ENCODE results near the gene LEPR.
A peak's percentile ranks its signal among the peaks of the same experiment; 100 is the strongest.

LEPR gene

GRCh38 chr1:65386439-65386838, 34.0 kb upstream of the LEPR start:
- no peak overlapping the region for H3K4me3 ChIP-seq (ENCODE audit: low read depth, low read length)
- DNase-seq (ENCODE audit: low read depth): no peak
- TF ChIP-seq CTCF (conservative IDR thresholded peaks at IDR 0.05; ENCODE audit: low read depth, low read length): no peak

- DNase-seq (ENCODE audit: low read depth): no peak
- no peak overlapping the region for H3K4me3 ChIP-seq (ENCODE audit: low read depth, low read length)
- no peak for TF ChIP-seq CTCF (conservative IDR thresholded peaks at IDR 0.05; ENCODE audit: low read depth, low read length)
Observed at GRCh38 chr1:65387821-65388220, 32.6 kb upstream of the LEPR start.

- peak; percentile 5 for DNase-seq (ENCODE audit: low read depth)
- H3K4me3 ChIP-seq (ENCODE audit: low read depth, low read length): no peak overlapping the region
- no peak for TF ChIP-seq CTCF (conservative IDR thresholded peaks at IDR 0.05; ENCODE audit: low read depth, low read length)
Observed at GRCh38 chr1:65388908-65389695, 31.4 kb upstream of the LEPR start.

GRCh38 chr1:65392497-65392896, 28.0 kb upstream of the LEPR start:
- no peak for TF ChIP-seq CTCF (conservative IDR thresholded peaks at IDR 0.05; ENCODE audit: low read depth, low read length)
- no peak for DNase-seq (ENCODE audit: low read depth)

GRCh38 chr1:65393347-65393746, 27.1 kb upstream of the LEPR start:
- peak; percentile 49 for DNase-seq (ENCODE audit: low read depth)
- TF ChIP-seq CTCF (conservative IDR thresholded peaks at IDR 0.05; ENCODE audit: low read depth, low read length): no peak
- H3K4me3 ChIP-seq (ENCODE audit: low read depth, low read length): no peak overlapping the region

More at GRCh38 chr1:65392497-65392896, 28.0 kb upstream of the LEPR start:
- no peak overlapping the region for H3K4me3 ChIP-seq (ENCODE audit: low read depth, low read length)

GRCh38 chr1:65393928-65394327, 26.5 kb upstream of the LEPR start:
- TF ChIP-seq CTCF (conservative IDR thresholded peaks at IDR 0.05; ENCODE audit: low read depth, low read length): no peak
- no peak for DNase-seq (ENCODE audit: low read depth)
- no peak overlapping the region for H3K4me3 ChIP-seq (ENCODE audit: low read depth, low read length)

Measured in choroid plexus epithelial cell (primary cell).